Endothelial cell of umbilical vein (primary cell): ENCODE data around the gene PANX3. TPM values are rescaled to one million over a fixed set of nuclear protein-coding genes. Genes with fewer than 3 reads are reported as not detected.

ENCODE experiments used
- BruUV-seq: library from RNA; stranded (reverse); fragments of 400-500 nt; replicated peaks from 2 replicates; lab custom pipeline; 2021; lab: Mats Ljungman, UMichigan
- CTCF ChIA-PET: fragments of 300-600, 350-600 bp; sonication (Branson Sonifier 250); formaldehyde crosslinking; loops from one replicate; lab custom pipeline; 2021; ENCODE audit warnings: antibody characterized with exemption, inconsistent platforms; lab: Charles Lee
- POLR2A ChIA-PET: fragments of 300-600, 350-600 bp; sonication (Branson Sonifier 250); formaldehyde crosslinking; loops from one replicate; lab custom pipeline; 2021; ENCODE audit warnings: antibody characterized with exemption, inconsistent platforms; lab: Charles Lee
- DNase-seq: peaks from one replicate; pipeline ENCODE4 v3.0.0-alpha.2; 2011; ENCODE audit warnings: low read depth, low spot score
- FAIRE-seq: peaks from 2 replicates; lab custom pipeline; 2011; peaks lifted over from hg19 to GRCh38; lab: Jason Lieb, UNC
- H2AFZ ChIP-seq: 2 replicates; pipeline ENCODE4 v1.6.0; 2012; ENCODE audit warnings: low read depth, low read length, control low read depth, inconsistent platforms
- H3K27ac ChIP-seq: 2 replicates; pipeline ENCODE4 v1.5.1; 2011; ENCODE audit warnings: low read depth, mild to moderate bottlenecking, control low read depth, low read length, moderate library complexity; ENCODE audit not compliant: insufficient read depth
- H3K27me3 ChIP-seq, 2 experiments: 2 replicates each; pipeline versions ENCODE4 v1.6.0 to v1.6.1; 2011; ENCODE audit warnings: low read length in 2 of 2, mixed read lengths in 1 of 2; ENCODE audit not compliant: control insufficient read depth in 2 of 2, insufficient read depth in 2 of 2
- H3K36me3 ChIP-seq, 2 experiments: 2 replicates in 1 of 2; 3 replicates in 1 of 2; pipeline ENCODE4 v1.5.1; 2011; ENCODE audit warnings: low read length in 2 of 2, mild to moderate bottlenecking in 1 of 2, moderate library complexity in 1 of 2; ENCODE audit not compliant: control insufficient read depth in 2 of 2, insufficient read depth in 2 of 2; ENCODE audit errors: extremely low read depth in 1 of 2
- H3K4me1 ChIP-seq: 3 replicates; pipeline ENCODE4 v1.5.1; 2011; ENCODE audit warnings: mild to moderate bottlenecking, low read length; ENCODE audit not compliant: control insufficient read depth, insufficient read depth; ENCODE audit errors: extremely low read depth
- H3K4me2 ChIP-seq: 2 replicates; pipeline ENCODE4 v1.6.1; 2011; ENCODE audit warnings: low read length, control low read depth, mixed read lengths; ENCODE audit not compliant: insufficient read depth
- H3K4me3 ChIP-seq, 3 experiments: fragments of 200-600 bp in 1 of 3; sonication (generic), shearing (Covaris generic) in 1 of 3; replicated peaks in 1 of 3; 2 replicates each; pipeline ENCODE4 v1.5.1; 2011 to 2016; ENCODE audit warnings: control low read depth in 3 of 3, low read length in 3 of 3, mild to moderate bottlenecking in 2 of 3, inconsistent platforms in 1 of 3, low read depth in 1 of 3, moderate library complexity in 1 of 3; ENCODE audit not compliant: insufficient read depth in 1 of 3
- H3K79me2 ChIP-seq: 2 replicates; pipeline ENCODE4 v1.6.0; 2012; ENCODE audit warnings: low read length, inconsistent platforms; ENCODE audit not compliant: control insufficient read depth, insufficient read depth
- H3K9ac ChIP-seq: replicated peaks from 2 replicates; pipeline ENCODE3; 2011; ENCODE audit warnings: low read length, control low read depth; ENCODE audit not compliant: insufficient read depth; ENCODE audit errors: extremely low read depth
- H3K9me1 ChIP-seq: replicated peaks from 3 replicates; pipeline ENCODE4 v1.6.0; 2011; ENCODE audit warnings: mild to moderate bottlenecking, low read length; ENCODE audit not compliant: control insufficient read depth, insufficient read depth; ENCODE audit errors: extremely low read depth
- H3K9me3 ChIP-seq: replicated peaks from 2 replicates; pipeline ENCODE4 v1.5.1; 2012; ENCODE audit warnings: low read length, inconsistent platforms; ENCODE audit not compliant: control insufficient read depth, insufficient read depth
- H4K20me1 ChIP-seq: replicated peaks from 2 replicates; pipeline ENCODE3; 2011; ENCODE audit warnings: mild to moderate bottlenecking, low read length; ENCODE audit not compliant: control insufficient read depth, insufficient read depth; ENCODE audit errors: extremely low read depth
- EZH2 ChIP-seq: IDR thresholded peaks from 2 replicates; pipeline ENCODE4 v1.6.1; 2012; ENCODE audit warnings: borderline replicate concordance, low read depth, mild to moderate bottlenecking, moderate library complexity, low read length, inconsistent platforms; ENCODE audit not compliant: severe bottlenecking
- FOS ChIP-seq: IDR thresholded peaks from 2 replicates; pipeline ENCODE4 v1.6.1; 2011; ENCODE audit warnings: mild to moderate bottlenecking, low read length, moderate library complexity, borderline replicate concordance; ENCODE audit not compliant: insufficient read depth
- GATA2 ChIP-seq: IDR thresholded peaks from 2 replicates; pipeline ENCODE4 v1.7.0; 2011; ENCODE audit warnings: low read depth, mild to moderate bottlenecking, moderate library complexity, mixed read lengths, low read length; ENCODE audit not compliant: insufficient read length, insufficient read depth
- JUN ChIP-seq: IDR thresholded peaks from 2 replicates; pipeline ENCODE4 v1.6.1; 2011; ENCODE audit warnings: borderline replicate concordance, low read depth; ENCODE audit not compliant: insufficient read length, insufficient read depth
- MYC ChIP-seq: IDR thresholded peaks from one replicate; pipeline ENCODE4 v1.6.1; 2011; ENCODE audit warnings: mild to moderate bottlenecking, low read depth, low read length
- POLR2A ChIP-seq: IDR thresholded peaks from 2 replicates; pipeline ENCODE4 v1.6.1; 2012; ENCODE audit warnings: low read depth, mild to moderate bottlenecking, control low read depth, low read length
- POLR2AphosphoS5 ChIP-seq: IDR thresholded peaks from 2 replicates; pipeline ENCODE4 v1.6.1; 2012; ENCODE audit warnings: low read depth, mild to moderate bottlenecking, control low read depth, low read length, moderate library complexity; ENCODE audit not compliant: insufficient read depth
- dilution Hi-C: fragments of 300-500 bp; cut with MboI; formaldehyde crosslinking; loops from one replicate; pipeline ENCODE4 v1.15.0; 2019; ENCODE audit warnings: low sequenced_read_pairs; ENCODE audit not compliant: extremely low pct_ligation_motif_present
- intact Hi-C: fragments of 100-400 bp; cut with micrococcal nuclease; formaldehyde crosslinking; loops from one replicate; pipeline ENCODE4 v1.10.0; 2022
- polyA plus RNA-seq, 4 experiments: library from polyadenylated mRNA; depleted of rRNA in 3 of 4; stranded (reverse) in 3 of 4; unstranded in 1 of 4; fragments of >200 nt; gene quantifications; 2 replicates each; pipeline versions ENCODE4 v1.2.1 to v1.2.3, GENCODE V29; 2011 to 2012; ENCODE audit warnings: missing spikeins in 1 of 4
- total RNA-seq: library from RNA; stranded (reverse); gene quantifications from 2 replicates; pipeline ENCODE4 v1.2.3, GENCODE V29; 2021
- TF ChIP-seq, protein P1 (sequence below): IDR thresholded peaks from 2 replicates; pipeline ENCODE4 v1.6.1; 2011; ENCODE audit not compliant: insufficient read depth, insufficient read length
- TF ChIP-seq, protein P2 (sequence below), 2 donors: IDR thresholded peaks; 1 replicate in 1 of 2; 2 replicates in 1 of 2; pipeline ENCODE4 v1.5.1; 2011; ENCODE audit warnings: low read length in 2 of 2, mild to moderate bottlenecking in 2 of 2, moderate library complexity in 2 of 2, control low read depth in 1 of 2, inconsistent platforms in 1 of 2, low read depth in 1 of 2; ENCODE audit not compliant: insufficient read depth in 1 of 2; ENCODE audit errors: extremely low read depth in 1 of 2

Gene PANX3
- total and polyA plus RNA-seq, 2 donors (not counting 3 experiments of a cell fraction or from before 2014, with no cell fraction given): not detected

- Histone ChIP-seq H3K9me1 (no peaks in the 10 kb centered on the region), H3K4me1 (no peaks in the 10 kb centered on the region), H3K27ac (no peak overlapping the region), H3K9me3 (no peaks in the 10 kb centered on the region), H3K79me2 (no peaks in the 10 kb centered on the region), H3K9ac (no peak overlapping the region), H3K27me3 (no peaks in the 10 kb centered on the region), H2AFZ (no peak overlapping the region), H4K20me1 (no peaks in the 10 kb centered on the region), H3K36me3 (no peaks in the 10 kb centered on the region), H3K4me3 (no peak overlapping the region), H3K4me2 (no peak overlapping the region)
- intact Hi-C loops (no loop called here), dilution Hi-C loops (no loop called here)
- ChIA-PET CTCF (interaction anchor here (2.3 to 2.6 kb wide), 2 partner anchors 10 to 15 kb away, joined by 5 to 7 read pairs; no protein-coding TSS in a partner anchor), POLR2A (no interaction called here)
- no peak for DNase-seq
- no peak for FAIRE-seq
- BruUV-seq: no TSS peak
- no peak for TF ChIP-seq GATA2
- TF ChIP-seq, protein P1, sequence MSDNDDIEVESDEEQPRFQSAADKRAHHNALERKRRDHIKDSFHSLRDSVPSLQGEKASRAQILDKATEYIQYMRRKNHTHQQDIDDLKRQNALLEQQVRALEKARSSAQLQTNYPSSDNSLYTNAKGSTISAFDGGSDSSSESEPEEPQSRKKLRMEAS: no peak
- no peak for TF ChIP-seq EZH2
- no peak for TF ChIP-seq JUN
- no peak for TF ChIP-seq FOS
- no peak for TF ChIP-seq MYC
- TF ChIP-seq, protein P2, sequence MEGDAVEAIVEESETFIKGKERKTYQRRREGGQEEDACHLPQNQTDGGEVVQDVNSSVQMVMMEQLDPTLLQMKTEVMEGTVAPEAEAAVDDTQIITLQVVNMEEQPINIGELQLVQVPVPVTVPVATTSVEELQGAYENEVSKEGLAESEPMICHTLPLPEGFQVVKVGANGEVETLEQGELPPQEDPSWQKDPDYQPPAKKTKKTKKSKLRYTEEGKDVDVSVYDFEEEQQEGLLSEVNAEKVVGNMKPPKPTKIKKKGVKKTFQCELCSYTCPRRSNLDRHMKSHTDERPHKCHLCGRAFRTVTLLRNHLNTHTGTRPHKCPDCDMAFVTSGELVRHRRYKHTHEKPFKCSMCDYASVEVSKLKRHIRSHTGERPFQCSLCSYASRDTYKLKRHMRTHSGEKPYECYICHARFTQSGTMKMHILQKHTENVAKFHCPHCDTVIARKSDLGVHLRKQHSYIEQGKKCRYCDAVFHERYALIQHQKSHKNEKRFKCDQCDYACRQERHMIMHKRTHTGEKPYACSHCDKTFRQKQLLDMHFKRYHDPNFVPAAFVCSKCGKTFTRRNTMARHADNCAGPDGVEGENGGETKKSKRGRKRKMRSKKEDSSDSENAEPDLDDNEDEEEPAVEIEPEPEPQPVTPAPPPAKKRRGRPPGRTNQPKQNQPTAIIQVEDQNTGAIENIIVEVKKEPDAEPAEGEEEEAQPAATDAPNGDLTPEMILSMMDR (IDR thresholded peaks at IDR 0.05; ENCODE audit: extremely low read depth in 1 of 2, insufficient read depth in 1 of 2, low read depth in 1 of 2, low read length in 2 of 2): no peak
- TF ChIP-seq POLR2A: no peak
- TF ChIP-seq POLR2AphosphoS5: no peak
These were observed 47.8 kb downstream of the PANX3 start for GRCh38 chr11:124658986-124659385.
